Psoas muscle (tissue), 8 donors: ENCODE results near the gene ATP13A3. TPM values are rescaled to one million over a fixed set of nuclear protein-coding genes. Genes with fewer than 3 reads are reported as not detected.

Source experiments
- ATAC-seq, 4 donors: fragments of 200-7000 bp; cut with Tn5 transposase; one replicate each; pipeline ENCODE4 v1.9.1; 2020; ENCODE audit warnings: moderate library complexity in 3 of 4, mild to moderate bottlenecking in 2 of 4
- DNase-seq, 2 donors: peaks; one replicate each; pipeline ENCODE4 v3.0.0-alpha.2; 2020
- H3K27ac ChIP-seq: fragments of 200-600 bp; one replicate; pipeline ENCODE4 v1.8.0; 2022
- H3K27me3 ChIP-seq, 3 donors: fragments of 200-600 bp in 1 of 3; one replicate each; pipeline versions ENCODE4 v1.6.1 to v1.8.0; 2013 to 2022; ENCODE audit warnings: low read length in 2 of 3, mild to moderate bottlenecking in 2 of 3, moderate library complexity in 1 of 3; ENCODE audit not compliant: insufficient read depth in 3 of 3
- H3K36me3 ChIP-seq, 2 donors: fragments of 200-600 bp in 1 of 2; one replicate each; pipeline versions ENCODE4 v1.6.1 to v1.8.0; 2013 to 2022; ENCODE audit warnings: low read depth in 1 of 2, mild to moderate bottlenecking in 1 of 2, moderate library complexity in 1 of 2; ENCODE audit not compliant: insufficient read depth in 1 of 2
- H3K4me1 ChIP-seq: fragments of 200-600 bp; one replicate; pipeline ENCODE4 v1.8.0; 2022
- H3K4me3 ChIP-seq: fragments of 200-600 bp; one replicate; pipeline ENCODE4 v1.8.0; 2022; ENCODE audit warnings: mild to moderate bottlenecking
- H3K9me3 ChIP-seq: fragments of 200-600 bp; one replicate; pipeline ENCODE4 v1.8.0; 2022
- WGBS, 3 donors: extraction: QIAGEN DNeasy Blood & Tissue Kit; methylation state at CpG; one replicate each; pipeline versions ENCODE4 v1.1.6 to v1.1.7; 2013; 5-methylcytosine and 5-hydroxymethylcytosine counted together
- intact Hi-C, 2 donors: fragments of 100-400 bp; cut with DNase I; formaldehyde crosslinking; loops; one replicate each; pipeline versions ENCODE4 v1.11.0 to v1.14.2; 2022
- polyA plus RNA-seq, 3 donors: library from polyadenylated mRNA; stranded (reverse); fragments of 200-250 nt; gene quantifications; one replicate each; pipeline ENCODE4 v1.2.3, GENCODE V29; 2013
- total RNA-seq, 4 donors: library from RNA; stranded (reverse); fragmentation: NEBNext Ultra II Directional in 2 of 4; extraction: Animal tissue kit (Norgen Biotek cat#: 25700) in 2 of 4; gene quantifications; one replicate each; pipeline versions ENCODE4 v1.2.1 to v1.2.4, GENCODE V29; 2021 to 2023
- TF ChIP-seq, protein P1 (sequence below): fragments of 200-600 bp; IDR thresholded peaks from one replicate; pipeline ENCODE4 v1.8.0; 2022; ENCODE audit warnings: antibody characterized with exemption
- donor health status: healthy with polysubstance abuse.
- donor health status: DM: no; HTN: no; CAD: no; lungs with moderate emphysema.
- donor health status: Bipolar disorder and iron deficiency.
- donor health status: healthy.
- donor health status: DM: yes; HTN: yes; CAD: no.
- donor health status: DM: no; HTN: no; CAD: no.
- donor health status: DM: no; HTN: no; CAD: no.
- donor health status: DM: yes; HTN: yes; CAD: no.

The ATP13A3 gene
- total and polyA plus RNA-seq, 7 donors, result 10.4 to 72.7 (median 46.6) TPM

- Histone ChIP-seq H3K27ac (no peak overlapping the region), H3K36me3 (no peaks in the 10 kb centered on the region), H3K9me3 (no peaks in the 10 kb centered on the region), H3K4me3 (no peak overlapping the region), H3K4me1 (peaks cover 26% of the 10 kb centered on the region), H3K27me3 (no peaks in the 10 kb centered on the region)
- TF ChIP-seq, protein P1, sequence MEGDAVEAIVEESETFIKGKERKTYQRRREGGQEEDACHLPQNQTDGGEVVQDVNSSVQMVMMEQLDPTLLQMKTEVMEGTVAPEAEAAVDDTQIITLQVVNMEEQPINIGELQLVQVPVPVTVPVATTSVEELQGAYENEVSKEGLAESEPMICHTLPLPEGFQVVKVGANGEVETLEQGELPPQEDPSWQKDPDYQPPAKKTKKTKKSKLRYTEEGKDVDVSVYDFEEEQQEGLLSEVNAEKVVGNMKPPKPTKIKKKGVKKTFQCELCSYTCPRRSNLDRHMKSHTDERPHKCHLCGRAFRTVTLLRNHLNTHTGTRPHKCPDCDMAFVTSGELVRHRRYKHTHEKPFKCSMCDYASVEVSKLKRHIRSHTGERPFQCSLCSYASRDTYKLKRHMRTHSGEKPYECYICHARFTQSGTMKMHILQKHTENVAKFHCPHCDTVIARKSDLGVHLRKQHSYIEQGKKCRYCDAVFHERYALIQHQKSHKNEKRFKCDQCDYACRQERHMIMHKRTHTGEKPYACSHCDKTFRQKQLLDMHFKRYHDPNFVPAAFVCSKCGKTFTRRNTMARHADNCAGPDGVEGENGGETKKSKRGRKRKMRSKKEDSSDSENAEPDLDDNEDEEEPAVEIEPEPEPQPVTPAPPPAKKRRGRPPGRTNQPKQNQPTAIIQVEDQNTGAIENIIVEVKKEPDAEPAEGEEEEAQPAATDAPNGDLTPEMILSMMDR, result no peak
- ATAC-seq, result no peak
- 94 to 99% (median 96%) methylated on average over 4 of the region's 4 CpGs for WGBS, 3 donors
- intact Hi-C loops, result no loop called here
- no peak for DNase-seq
These were observed 11.5 kb downstream of the ATP13A3 start for GRCh38 chr3:194475138-194475932.

GRCh38 chr3:194474675-194475074, 12.1 kb downstream of the ATP13A3 start:
- TF ChIP-seq, protein P1, result no peak
- no peak overlapping the region for H3K27ac ChIP-seq
- peaks cover 33% of the 10 kb centered on the region for H3K4me1 ChIP-seq
- H3K36me3 ChIP-seq, result no peaks in the 10 kb centered on the region
- no peaks in the 10 kb centered on the region for H3K27me3 ChIP-seq
- DNase-seq, result no peak
- WGBS, 3 donors, result 78 to 83% (median 79%) methylated on average over 7 of the region's 7 CpGs
- ATAC-seq, result no peak
- no peaks in the 10 kb centered on the region for H3K9me3 ChIP-seq
- intact Hi-C loops, result loop anchor here in 1 of 2 donors (5.0 kb wide), 1 partner anchor 98 kb away; no protein-coding TSS in a partner anchor
- no peak overlapping the region for H3K4me3 ChIP-seq

DNA sequence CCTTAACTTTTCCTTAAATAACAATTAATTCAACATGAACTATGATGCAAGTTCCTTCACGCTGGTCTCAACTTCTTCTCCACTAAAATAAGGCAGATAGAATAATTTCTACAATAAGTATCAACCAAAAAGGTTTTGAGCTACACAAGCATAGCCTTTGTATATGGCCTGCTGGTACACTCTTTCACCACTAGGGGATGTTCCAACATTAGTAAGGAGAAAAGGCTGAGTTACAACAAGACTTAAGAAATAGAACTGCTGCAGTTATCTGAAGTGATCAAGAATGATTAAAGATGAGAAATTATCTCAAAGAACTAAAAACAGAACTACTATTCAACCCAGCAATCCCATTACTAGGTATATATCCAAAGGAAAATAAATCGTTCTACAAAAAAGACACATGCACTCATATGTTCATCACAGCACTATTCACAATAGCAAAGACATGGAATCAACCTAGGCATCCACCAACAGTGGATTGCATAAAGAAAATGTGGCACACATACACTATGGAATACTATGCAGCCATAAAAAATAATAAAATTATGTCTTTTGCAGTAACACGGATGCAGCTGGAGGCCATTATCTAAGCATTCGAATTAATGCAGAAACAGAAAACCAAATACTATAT, 14.4 kb downstream of the ATP13A3 start:
- ATAC-seq (peak in 3 of 4 donors; percentile 59 to 80 (median 71)), DNase-seq (no peak)
- TF ChIP-seq, protein P1, result peak; percentile 97
- H3K36me3 ChIP-seq, result no peaks in the 10 kb centered on the region
- H3K27me3 ChIP-seq, result no peaks in the 10 kb centered on the region
- H3K4me1 ChIP-seq, result peaks cover 33% of the 10 kb centered on the region
- 76 to 81% (median 78%) methylated on average over 4 of the region's 4 CpGs for WGBS, 3 donors
- intact Hi-C loops, result loop anchor here (1.0 to 5.0 kb wide), 3 partner anchors 100 to 123 kb away; no protein-coding TSS in a partner anchor
- no peak overlapping the region for H3K27ac ChIP-seq
- no peaks in the 10 kb centered on the region for H3K9me3 ChIP-seq
- H3K4me3 ChIP-seq, result no peak overlapping the region

DNA sequence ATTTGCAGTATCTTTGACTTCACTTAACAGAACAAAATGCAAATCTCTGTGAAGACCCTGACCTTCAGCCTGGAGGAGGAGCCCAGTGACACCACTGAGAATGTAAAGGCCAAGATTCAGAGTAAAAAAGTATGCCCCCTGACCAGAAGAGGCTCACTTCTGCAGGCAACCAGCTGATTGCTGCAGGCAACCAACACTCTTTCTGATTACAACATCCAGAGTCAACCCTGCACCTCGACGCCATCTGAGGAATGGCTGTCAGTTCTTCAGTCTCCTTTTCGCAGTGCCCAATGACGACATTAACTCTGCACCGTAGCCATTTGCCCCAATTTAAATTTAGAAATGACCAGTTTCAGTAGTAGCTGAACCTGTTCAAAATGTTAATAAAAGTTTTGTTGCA, 14.9 kb downstream of the ATP13A3 start:
- 60 to 73% (median 63%) methylated on average over 5 of the region's 5 CpGs for WGBS, 3 donors
- no peaks in the 10 kb centered on the region for H3K27me3 ChIP-seq
- H3K4me3 ChIP-seq, result no peak overlapping the region
- peaks cover 27% of the 10 kb centered on the region for H3K4me1 ChIP-seq
- TF ChIP-seq, protein P1, result no peak
- no peaks in the 10 kb centered on the region for H3K36me3 ChIP-seq
- H3K9me3 ChIP-seq, result no peaks in the 10 kb centered on the region
- ATAC-seq, result peak in 2 of 4 donors; percentile 19 to 28
- no peak overlapping the region for H3K27ac ChIP-seq
- intact Hi-C loops, result loop anchor here (1.0 to 5.0 kb wide), 3 partner anchors 100 to 123 kb away; no protein-coding TSS in a partner anchor
- no peak for DNase-seq
